Measurements from ENCODE around the gene CAMK4.

CAMK4 gene

DNA sequence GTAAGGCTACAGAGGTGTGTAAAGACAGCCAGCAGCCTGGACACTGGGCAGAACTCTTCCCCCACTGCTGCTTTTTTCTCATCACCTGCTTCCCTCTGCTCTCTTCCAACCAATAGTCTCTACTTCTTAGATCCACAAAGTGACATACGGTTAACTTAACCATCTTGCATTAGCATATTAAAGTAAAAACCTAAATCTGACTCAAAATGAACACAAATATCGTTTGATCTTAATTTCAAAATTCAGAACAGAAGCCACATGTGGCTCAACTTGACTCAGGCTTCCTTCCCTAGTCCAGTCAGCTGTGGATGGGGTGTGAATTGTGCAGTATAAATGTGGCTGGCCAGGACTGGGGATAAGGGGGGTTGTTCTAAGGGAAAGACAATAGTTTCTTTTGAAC, 173.8 kb downstream of the CAMK4 start:
- no peaks in the 10 kb centered on the region for H4K20me1 ChIP-seq (ENCODE audit: control insufficient read depth, insufficient read depth, low read depth, low read length)
- H3K9me3 ChIP-seq (ENCODE audit: control insufficient read depth, insufficient read depth, low read length) = no peaks in the 10 kb centered on the region
- H3K4me2 ChIP-seq (ENCODE audit: low read length) = no peak overlapping the region
- no peaks in the 10 kb centered on the region for H3K4me1 ChIP-seq (ENCODE audit: control insufficient read depth, low read length)
- no peak overlapping the region for H3K27ac ChIP-seq (ENCODE audit: low read depth, low read length)
- H3F3A ChIP-seq (ENCODE audit: control insufficient read depth, insufficient read depth) = no peaks in the 10 kb centered on the region
- H3K36me3 ChIP-seq (ENCODE audit: control insufficient read depth, low read length) = no peaks in the 10 kb centered on the region
- no peak overlapping the region for H3K4me3 ChIP-seq (ENCODE audit: low read length)
- H3K27me3 ChIP-seq (ENCODE audit: control insufficient read depth, low read length) = no peaks in the 10 kb centered on the region
- no peaks in the 10 kb centered on the region for H3K9me2 ChIP-seq (replicated peaks; ENCODE audit: control insufficient read depth, low read length)
- no peak for TF ChIP-seq EZH2phosphoT487 (IDR thresholded peaks at IDR 0.05; ENCODE audit: borderline replicate concordance, low read length)
- TF ChIP-seq, protein P1, sequence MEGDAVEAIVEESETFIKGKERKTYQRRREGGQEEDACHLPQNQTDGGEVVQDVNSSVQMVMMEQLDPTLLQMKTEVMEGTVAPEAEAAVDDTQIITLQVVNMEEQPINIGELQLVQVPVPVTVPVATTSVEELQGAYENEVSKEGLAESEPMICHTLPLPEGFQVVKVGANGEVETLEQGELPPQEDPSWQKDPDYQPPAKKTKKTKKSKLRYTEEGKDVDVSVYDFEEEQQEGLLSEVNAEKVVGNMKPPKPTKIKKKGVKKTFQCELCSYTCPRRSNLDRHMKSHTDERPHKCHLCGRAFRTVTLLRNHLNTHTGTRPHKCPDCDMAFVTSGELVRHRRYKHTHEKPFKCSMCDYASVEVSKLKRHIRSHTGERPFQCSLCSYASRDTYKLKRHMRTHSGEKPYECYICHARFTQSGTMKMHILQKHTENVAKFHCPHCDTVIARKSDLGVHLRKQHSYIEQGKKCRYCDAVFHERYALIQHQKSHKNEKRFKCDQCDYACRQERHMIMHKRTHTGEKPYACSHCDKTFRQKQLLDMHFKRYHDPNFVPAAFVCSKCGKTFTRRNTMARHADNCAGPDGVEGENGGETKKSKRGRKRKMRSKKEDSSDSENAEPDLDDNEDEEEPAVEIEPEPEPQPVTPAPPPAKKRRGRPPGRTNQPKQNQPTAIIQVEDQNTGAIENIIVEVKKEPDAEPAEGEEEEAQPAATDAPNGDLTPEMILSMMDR (IDR thresholded peaks at IDR 0.05; ENCODE audit: low read depth, low read length, poor library complexity, severe bottlenecking) = no peak
- no peaks in the 10 kb centered on the region for H3K79me2 ChIP-seq (ENCODE audit: control insufficient read depth, low read length)

DNA sequence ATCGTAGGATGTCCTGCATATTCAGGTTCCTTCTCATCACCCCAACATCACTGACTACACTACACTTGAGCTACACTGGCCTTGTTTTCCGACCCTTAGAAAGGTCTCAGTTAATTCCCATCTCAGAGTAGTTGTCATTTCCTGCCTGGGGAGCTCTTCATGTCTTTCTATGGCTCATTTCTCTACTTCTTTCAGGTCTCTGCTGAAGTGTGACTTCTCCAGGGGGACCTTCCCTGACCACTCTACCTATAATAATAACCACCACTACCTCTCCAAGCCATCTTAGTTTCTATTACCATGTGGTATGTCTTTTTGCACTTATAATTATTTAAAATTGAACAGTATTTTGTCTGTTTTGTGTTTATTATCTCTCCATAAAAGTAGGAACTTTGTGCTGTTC, 174.9 kb downstream of the CAMK4 start:
- Histone ChIP-seq H3K27ac (ENCODE audit: low read depth, low read length) (no peak overlapping the region), H3K79me2 (ENCODE audit: control insufficient read depth, low read length) (no peaks in the 10 kb centered on the region), H3K9me2 (replicated peaks; ENCODE audit: control insufficient read depth, low read length) (no peaks in the 10 kb centered on the region), H3K4me1 (ENCODE audit: control insufficient read depth, low read length) (no peaks in the 10 kb centered on the region), H3K27me3 (ENCODE audit: control insufficient read depth, low read length) (no peaks in the 10 kb centered on the region), H3F3A (ENCODE audit: control insufficient read depth, insufficient read depth) (no peaks in the 10 kb centered on the region), H3K4me3 (ENCODE audit: low read length) (no peak overlapping the region), H3K4me2 (ENCODE audit: low read length) (no peak overlapping the region), H3K36me3 (ENCODE audit: control insufficient read depth, low read length) (no peaks in the 10 kb centered on the region), H4K20me1 (ENCODE audit: control insufficient read depth, insufficient read depth, low read depth, low read length) (no peaks in the 10 kb centered on the region), H3K9me3 (ENCODE audit: control insufficient read depth, insufficient read depth, low read length) (no peaks in the 10 kb centered on the region)
- TF ChIP-seq EZH2phosphoT487 (IDR thresholded peaks at IDR 0.05; ENCODE audit: borderline replicate concordance, low read length) = no peak
- TF ChIP-seq, protein P1 (IDR thresholded peaks at IDR 0.05; ENCODE audit: low read depth, low read length, poor library complexity, severe bottlenecking) = no peak

DNA sequence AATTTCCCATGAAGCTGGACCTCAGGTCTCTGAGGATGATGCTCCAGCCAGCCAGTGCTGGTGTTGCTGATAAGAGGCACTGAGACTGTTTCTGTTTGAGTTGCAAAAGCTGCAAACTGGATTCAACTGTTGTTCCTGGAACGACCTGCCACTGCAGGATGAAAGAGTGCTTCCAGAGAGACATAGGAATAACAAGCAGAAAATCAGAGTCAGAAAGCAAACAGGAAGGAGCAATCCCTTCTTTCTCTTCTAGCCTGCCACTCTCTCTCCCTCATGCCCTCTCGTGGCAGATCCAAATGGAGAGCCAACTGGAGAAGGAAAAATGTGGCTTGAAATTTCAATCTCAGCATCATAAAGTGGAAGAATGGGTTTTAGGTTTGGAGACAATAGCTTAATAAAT, 177.7 kb downstream of the CAMK4 start:
- TF ChIP-seq, protein P1 (IDR thresholded peaks at IDR 0.05; ENCODE audit: low read depth, low read length, poor library complexity, severe bottlenecking) = no peak
- no peak for TF ChIP-seq EZH2phosphoT487 (IDR thresholded peaks at IDR 0.05; ENCODE audit: borderline replicate concordance, low read length)
- no peaks in the 10 kb centered on the region for H3K9me3 ChIP-seq (ENCODE audit: control insufficient read depth, insufficient read depth, low read length)
- H3K79me2 ChIP-seq (ENCODE audit: control insufficient read depth, low read length) = no peaks in the 10 kb centered on the region
- H3K4me3 ChIP-seq (ENCODE audit: low read length) = no peak overlapping the region
- no peaks in the 10 kb centered on the region for H3K9me2 ChIP-seq (replicated peaks; ENCODE audit: control insufficient read depth, low read length)
- H3K27ac ChIP-seq (ENCODE audit: low read depth, low read length) = no peak overlapping the region
- no peaks in the 10 kb centered on the region for H3K27me3 ChIP-seq (ENCODE audit: control insufficient read depth, low read length)
- H3K4me2 ChIP-seq (ENCODE audit: low read length) = no peak overlapping the region
- H3F3A ChIP-seq (ENCODE audit: control insufficient read depth, insufficient read depth) = no peaks in the 10 kb centered on the region
- H3K36me3 ChIP-seq (ENCODE audit: control insufficient read depth, low read length) = no peaks in the 10 kb centered on the region
- no peaks in the 10 kb centered on the region for H3K4me1 ChIP-seq (ENCODE audit: control insufficient read depth, low read length)
- no peaks in the 10 kb centered on the region for H4K20me1 ChIP-seq (ENCODE audit: control insufficient read depth, insufficient read depth, low read depth, low read length)
